GM12864 (cell line): ENCODE results near the gene PDE4B.
"Not testable (repeated sequence)": the region's sequence is repeated elsewhere in the genome, so short reads cannot be mapped to it uniquely, and the experiment has no call there.

Experiments
- DNase-seq: peaks from one replicate; pipeline ENCODE4 v3.0.0-alpha.2; 2011; ENCODE audit warnings: low read depth
- H3K4me3 ChIP-seq: 2 replicates; pipeline ENCODE4 v1.5.1; 2011; ENCODE audit warnings: mild to moderate bottlenecking, low read depth, low read length, control low read depth
- CTCF ChIP-seq: IDR thresholded peaks from 2 replicates; pipeline ENCODE4 v1.5.1; 2011; ENCODE audit warnings: low read depth, mild to moderate bottlenecking, moderate library complexity, low read length, control low read depth, inconsistent platforms; ENCODE audit errors: missing control alignments

PDE4B gene

GRCh38 chr1:66413838-66414175 lies 621.1 kb downstream of the PDE4B start:
- DNase-seq: no peak
- H3K4me3 ChIP-seq: no peak overlapping the region
- TF ChIP-seq CTCF: no peak

- H3K4me3 ChIP-seq: no peak overlapping the region
- no peak for TF ChIP-seq CTCF
- no peak for DNase-seq
Measured at GRCh38 chr1:66415281-66415680, 622.6 kb downstream of the PDE4B start.

GRCh38 chr1:66415866-66416265 lies 623.2 kb downstream of the PDE4B start:
- TF ChIP-seq CTCF: no peak
- no peak overlapping the region for H3K4me3 ChIP-seq
- DNase-seq: no peak

- no peak overlapping the region for H3K4me3 ChIP-seq
- TF ChIP-seq CTCF: no peak
- DNase-seq: no peak
Measured at GRCh38 chr1:66416295-66416694, 623.6 kb downstream of the PDE4B start.

- TF ChIP-seq CTCF: no peak
- H3K4me3 ChIP-seq: no peak overlapping the region
- no peak for DNase-seq
Measured at GRCh38 chr1:66418021-66418420, 625.3 kb downstream of the PDE4B start.

GRCh38 chr1:66420171-66420570 lies 627.5 kb downstream of the PDE4B start:
- H3K4me3 ChIP-seq, DNase-seq: not testable (repeated sequence)

GRCh38 chr1:66420906-66421305 lies 628.2 kb downstream of the PDE4B start:
- DNase-seq, H3K4me3 ChIP-seq: not testable (repeated sequence)

GRCh38 chr1:66422804-66423203 lies 630.1 kb downstream of the PDE4B start:
- no peak for TF ChIP-seq CTCF
- no peak overlapping the region for H3K4me3 ChIP-seq
- no peak for DNase-seq
